GM19463 (cell line): ENCODE data around the gene TMEM247.
"Not testable (repeated sequence)": the region's sequence is repeated elsewhere in the genome, so short reads cannot be mapped to it uniquely, and the experiment has no call there.

Source experiments
- ATAC-seq: cut with Tn5 transposase; IDR thresholded peaks from one replicate; pipeline ENCODE4 v1.9.1; 2021; ENCODE audit warnings: mild to moderate bottlenecking, moderate library complexity; ENCODE audit not compliant: unreplicated experiment

TMEM247 gene

GRCh38 chr2:46458763-46459500 lies 20.4 kb upstream of the TMEM247 start:
- ATAC-seq, result no peak

- ATAC-seq, result no peak
Measured at GRCh38 chr2:46459694-46460093, 19.7 kb upstream of the TMEM247 start.

- no peak for ATAC-seq
Measured at GRCh38 chr2:46460241-46460921, 19.0 kb upstream of the TMEM247 start.

- ATAC-seq, result peak; percentile 57
Measured at GRCh38 chr2:46461011-46461674, 18.2 kb upstream of the TMEM247 start.

GRCh38 chr2:46461709-46462171 lies 17.6 kb upstream of the TMEM247 start:
- ATAC-seq, result peak; percentile 39

- ATAC-seq, result no peak
Measured at GRCh38 chr2:46462936-46463335, 16.4 kb upstream of the TMEM247 start.

- ATAC-seq, result no peak
Measured at GRCh38 chr2:46469116-46469515, 10.2 kb upstream of the TMEM247 start.

GRCh38 chr2:46469700-46470099 lies 9.7 kb upstream of the TMEM247 start:
- no peak for ATAC-seq

GRCh38 chr2:46470114-46470628 lies 9.2 kb upstream of the TMEM247 start:
- no peak for ATAC-seq

- no peak for ATAC-seq
Measured at GRCh38 chr2:46471019-46471583, 8.3 kb upstream of the TMEM247 start.

GRCh38 chr2:46471697-46472096 lies 7.7 kb upstream of the TMEM247 start:
- no peak for ATAC-seq

- not testable (repeated sequence) for ATAC-seq
Measured at GRCh38 chr2:46472165-46472564, 7.2 kb upstream of the TMEM247 start.

- not testable (repeated sequence) for ATAC-seq
Measured at GRCh38 chr2:46477462-46477861, 1.9 kb upstream of the TMEM247 start.

- ATAC-seq, result no peak
Measured at GRCh38 chr2:46477925-46478324, 1.4 kb upstream of the TMEM247 start.

- no peak for ATAC-seq
Measured at GRCh38 chr2:46480562-46480961, 1.2 kb downstream of the TMEM247 start.

GRCh38 chr2:46481198-46482193 lies 2.1 kb downstream of the TMEM247 start:
- ATAC-seq, result no peak

GRCh38 chr2:46482490-46482889 lies 3.1 kb downstream of the TMEM247 start:
- no peak for ATAC-seq

GRCh38 chr2:46485002-46485401 lies 5.6 kb downstream of the TMEM247 start:
- no peak for ATAC-seq

GRCh38 chr2:46486436-46486835 lies 7.1 kb downstream of the TMEM247 start:
- ATAC-seq, result no peak
